ENCODE results near the gene PLP1. TPM values are rescaled to one million over a fixed set of nuclear protein-coding genes. Genes with fewer than 3 reads are reported as not detected.

PLP1 gene
- polyA plus RNA-seq, 2 of the 4 experiments (the other 2 are of a cell fraction): not detected

DNA sequence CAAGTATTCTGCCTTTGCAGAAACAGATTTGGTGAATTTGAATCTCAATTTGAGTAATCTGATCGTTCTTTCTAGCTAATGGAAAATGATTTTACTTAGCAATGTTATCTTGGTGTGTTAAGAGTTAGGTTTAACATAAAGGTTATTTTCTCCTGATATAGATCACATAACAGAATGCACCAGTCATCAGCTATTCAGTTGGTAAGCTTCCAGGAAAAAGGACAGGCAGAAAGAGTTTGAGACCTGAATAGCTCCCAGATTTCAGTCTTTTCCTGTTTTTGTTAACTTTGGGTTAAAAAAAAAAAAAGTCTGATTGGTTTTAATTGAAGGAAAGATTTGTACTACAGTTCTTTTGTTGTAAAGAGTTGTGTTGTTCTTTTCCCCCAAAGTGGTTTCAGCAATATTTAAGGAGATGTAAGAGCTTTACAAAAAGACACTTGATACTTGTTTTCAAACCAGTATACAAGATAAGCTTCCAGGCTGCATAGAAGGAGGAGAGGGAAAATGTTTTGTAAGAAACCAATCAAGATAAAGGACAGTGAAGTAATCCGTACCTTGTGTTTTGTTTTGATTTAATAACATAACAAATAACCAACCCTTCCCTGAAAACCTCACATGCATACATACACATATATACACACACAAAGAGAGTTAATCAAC, 15.3 kb downstream of the PLP1 start:
- 0% methylated on average over 2 of the region's 2 CpGs for WGBS (ENCODE audit: missing lambda C conversion rate)
- no peak overlapping the region for H3K27ac ChIP-seq
- H3K4me2 ChIP-seq: no peak overlapping the region
- no peak for DNase-seq (ENCODE audit: low read depth in 1 of 2, low spot score in 1 of 2)
- H3K9me3 ChIP-seq: no peaks in the 10 kb centered on the region
- TF ChIP-seq MAZ (IDR thresholded peaks at IDR 0.05; ENCODE audit: borderline replicate concordance, low read depth, low read length): no peak
- TF ChIP-seq CBX2 (IDR thresholded peaks at IDR 0.05; ENCODE audit: borderline replicate concordance, low read depth): no peak
- ChIA-PET CTCF (interaction anchor here (1.1 kb wide), 1 partner anchor 162 kb away, joined by 3 read pairs; no protein-coding TSS in a partner anchor), POLR2A (no interaction called here)
- no peak overlapping the region for H3K4me3 ChIP-seq
- peak; percentile 91 for FAIRE-seq
- no peak for ATAC-seq
- no peaks in the 10 kb centered on the region for H3K4me1 ChIP-seq

DNA sequence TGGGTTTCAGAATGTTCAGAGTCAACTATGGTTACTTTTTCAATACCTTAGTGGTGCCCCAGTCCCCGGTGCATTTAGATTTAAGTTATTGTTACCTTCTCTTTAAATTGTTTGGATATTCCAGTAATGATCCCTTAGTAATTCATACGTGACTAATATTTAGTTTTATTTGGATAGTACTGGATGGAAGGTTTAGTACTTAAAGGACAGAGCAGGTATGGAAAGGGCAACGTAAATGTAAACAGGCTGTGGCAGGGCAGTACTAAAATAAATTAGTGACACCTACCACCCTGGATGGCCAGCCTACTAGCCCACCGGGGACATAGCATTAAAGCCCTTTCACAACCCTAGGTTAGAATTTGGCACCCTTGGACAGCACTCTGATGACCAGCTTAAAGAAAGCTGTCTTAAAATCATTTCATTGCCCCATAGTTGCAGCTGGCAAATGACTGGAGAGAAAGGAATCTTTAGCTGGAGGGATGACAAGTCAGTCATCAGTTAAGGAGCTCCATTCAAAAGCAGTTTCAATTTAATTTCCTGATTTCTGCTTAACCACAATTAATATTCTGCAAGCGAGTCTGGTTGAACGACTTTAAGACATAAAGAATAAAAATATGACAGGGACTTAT, 16.4 kb downstream of the PLP1 start:
- WGBS (ENCODE audit: missing lambda C conversion rate): 8% methylated on average over 6 of the region's 6 CpGs
- H3K9me3 ChIP-seq: no peaks in the 10 kb centered on the region
- H3K4me3 ChIP-seq: no peak overlapping the region
- ChIA-PET CTCF (interaction anchor here (0.7 to 1.1 kb wide), 2 partner anchors 19 to 163 kb away, joined by 3 read pairs; no protein-coding TSS in a partner anchor), POLR2A (no interaction called here)
- no peak overlapping the region for H3K27ac ChIP-seq
- no peaks in the 10 kb centered on the region for H3K4me1 ChIP-seq
- no peak overlapping the region for H3K4me2 ChIP-seq
- FAIRE-seq (peak; percentile 54), DNase-seq (ENCODE audit: low read depth in 1 of 2, low spot score in 1 of 2) (no peak), ATAC-seq (no peak)
- no peak for TF ChIP-seq RNF2 (IDR thresholded peaks at IDR 0.05; ENCODE audit: borderline replicate concordance, low read depth)
- TF ChIP-seq, protein P1, sequence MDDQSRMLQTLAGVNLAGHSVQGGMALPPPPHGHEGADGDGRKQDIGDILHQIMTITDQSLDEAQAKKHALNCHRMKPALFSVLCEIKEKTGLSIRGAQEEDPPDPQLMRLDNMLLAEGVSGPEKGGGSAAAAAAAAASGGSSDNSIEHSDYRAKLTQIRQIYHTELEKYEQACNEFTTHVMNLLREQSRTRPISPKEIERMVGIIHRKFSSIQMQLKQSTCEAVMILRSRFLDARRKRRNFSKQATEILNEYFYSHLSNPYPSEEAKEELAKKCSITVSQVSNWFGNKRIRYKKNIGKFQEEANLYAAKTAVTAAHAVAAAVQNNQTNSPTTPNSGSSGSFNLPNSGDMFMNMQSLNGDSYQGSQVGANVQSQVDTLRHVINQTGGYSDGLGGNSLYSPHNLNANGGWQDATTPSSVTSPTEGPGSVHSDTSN (IDR thresholded peaks at IDR 0.05): no peak
- TF ChIP-seq, protein P2, sequence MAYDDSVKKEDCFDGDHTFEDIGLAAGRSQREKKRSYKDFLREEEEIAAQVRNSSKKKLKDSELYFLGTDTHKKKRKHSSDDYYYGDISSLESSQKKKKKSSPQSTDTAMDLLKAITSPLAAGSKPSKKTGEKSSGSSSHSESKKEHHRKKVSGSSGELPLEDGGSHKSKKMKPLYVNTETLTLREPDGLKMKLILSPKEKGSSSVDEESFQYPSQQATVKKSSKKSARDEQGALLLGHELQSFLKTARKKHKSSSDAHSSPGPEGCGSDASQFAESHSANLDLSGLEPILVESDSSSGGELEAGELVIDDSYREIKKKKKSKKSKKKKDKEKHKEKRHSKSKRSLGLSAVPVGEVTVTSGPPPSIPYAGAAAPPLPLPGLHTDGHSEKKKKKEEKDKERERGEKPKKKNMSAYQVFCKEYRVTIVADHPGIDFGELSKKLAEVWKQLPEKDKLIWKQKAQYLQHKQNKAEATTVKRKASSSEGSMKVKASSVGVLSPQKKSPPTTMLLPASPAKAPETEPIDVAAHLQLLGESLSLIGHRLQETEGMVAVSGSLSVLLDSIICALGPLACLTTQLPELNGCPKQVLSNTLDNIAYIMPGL (CRISPR knock-in tag; IDR thresholded peaks at IDR 0.05; ENCODE audit: borderline replicate concordance): no peak
- no peak for TF ChIP-seq MAX (IDR thresholded peaks at IDR 0.05)
- no peak for TF ChIP-seq HOXB5 (CRISPR knock-in tag; IDR thresholded peaks at IDR 0.05)
- no peak for TF ChIP-seq FOSB (CRISPR knock-in tag; IDR thresholded peaks at IDR 0.05)
- no peak for TF ChIP-seq EHF (CRISPR knock-in tag; IDR thresholded peaks at IDR 0.05)
- TF ChIP-seq CTCF (IDR thresholded peaks at IDR 0.05): no peak
- TF ChIP-seq USF2 (IDR thresholded peaks at IDR 0.05): no peak
- TF ChIP-seq KDM1A (IDR thresholded peaks at IDR 0.05; ENCODE audit: low read depth): no peak
- TF ChIP-seq POLR2A (IDR thresholded peaks at IDR 0.05; ENCODE audit: low read length): no peak
- TF ChIP-seq E2F6 (IDR thresholded peaks at IDR 0.05; ENCODE audit: borderline replicate concordance, low read depth): no peak
- TF ChIP-seq SREBF2 (IDR thresholded peaks at IDR 0.05): no peak
- TF ChIP-seq CBX8 (IDR thresholded peaks at IDR 0.05): no peak
- TF ChIP-seq CBX2 (IDR thresholded peaks at IDR 0.05; ENCODE audit: borderline replicate concordance, low read depth): no peak
- TF ChIP-seq, protein P3, sequence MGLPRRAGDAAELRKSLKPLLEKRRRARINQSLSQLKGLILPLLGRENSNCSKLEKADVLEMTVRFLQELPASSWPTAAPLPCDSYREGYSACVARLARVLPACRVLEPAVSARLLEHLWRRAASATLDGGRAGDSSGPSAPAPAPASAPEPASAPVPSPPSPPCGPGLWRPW (IDR thresholded peaks at IDR 0.05): no peak
- TF ChIP-seq RFX5 (IDR thresholded peaks at IDR 0.05): no peak
- TF ChIP-seq GATA3 (IDR thresholded peaks at IDR 0.05; ENCODE audit: borderline replicate concordance): no peak

Data from A549 (cell line).